ENCODE results near the gene PDLIM3. TPM values are rescaled to one million over a fixed set of nuclear protein-coding genes. Genes with fewer than 3 reads are reported as not detected.
A peak's percentile ranks its signal among the peaks of the same experiment; 100 is the strongest.

The PDLIM3 gene
- total and polyA plus RNA-seq, 9 of the 15 experiments (the other 6 are each of a cell fraction or from before 2014, with no cell fraction given) = 0.06 TPM; not detected in 8

GRCh38 chr4:185536411-185536709, 1.1 kb upstream of the PDLIM3 start:
- no peak for FAIRE-seq
- no peak for DNase-seq (ENCODE audit: extremely low read depth in 1 of 4, low spot score in 3 of 4)
- Histone ChIP-seq H3K4me3 (no peak overlapping the region), H3K27ac (ENCODE audit: extremely low read depth, low read depth, low read length) (no peak overlapping the region), H2AFZ (ENCODE audit: low read depth, low read length) (no peak overlapping the region), H3K4me2 (ENCODE audit: insufficient read depth, low read length) (no peak overlapping the region), H3K79me2 (ENCODE audit: control insufficient read depth, insufficient read depth, low read length) (no peaks in the 10 kb centered on the region), H3K9me3 (replicated peaks; ENCODE audit: control insufficient read depth, insufficient read depth, low read depth, low read length) (no peaks in the 10 kb centered on the region), H3K9me1 (ENCODE audit: control insufficient read depth, insufficient read depth, low read length) (no peaks in the 10 kb centered on the region), H4K20me1 (replicated peaks; ENCODE audit: control insufficient read depth, insufficient read depth, low read length) (peaks cover 3% of the 10 kb centered on the region; the same call in 1 of the 2 replicates), H3K4me1 (replicated peaks in 1 of 2; ENCODE audit: control insufficient read depth in 2 of 2, insufficient read depth in 2 of 2, low read length in 2 of 2) (peaks cover 0 to 11% of the 10 kb centered on the region in 2 experiments; a peak in 3 of 5 replicates), H3K36me3 (ENCODE audit: control insufficient read depth, insufficient read depth, low read length) (no peaks in the 10 kb centered on the region), H3K9ac (ENCODE audit: insufficient read depth in 1 of 2, low read depth in 2 of 2, low read length in 2 of 2) (no peak overlapping the region), H3K27me3 (ENCODE audit: control insufficient read depth in 2 of 2, insufficient read depth in 2 of 2, low read length in 2 of 2) (peaks cover 40 to 53% of the 10 kb centered on the region in 2 experiments)
- ChIA-PET POLR2A (no interaction called here), CTCF (ENCODE audit: low intra/inter-chr PET ratio) (no interaction called here)
- in situ Hi-C loops (cut with MboI) = no loop called here
- intact Hi-C loops (cut with micrococcal nuclease) = loop anchor here (5.0 kb wide), 1 partner anchor 56 kb away; no protein-coding TSS in a partner anchor
- TF ChIP-seq NUFIP1 (IDR thresholded peaks at IDR 0.05; ENCODE audit: partially characterized antibody) = no peak
- TF ChIP-seq MAZ (CRISPR knock-in tag; conservative IDR thresholded peaks at IDR 0.05 in 1 of 2, IDR thresholded peaks at IDR 0.05 in 1 of 2) = no peak
- TF ChIP-seq TEAD4 (IDR thresholded peaks at IDR 0.05; ENCODE audit: low read length) = no peak
- TF ChIP-seq TEAD4 (CRISPR knock-in tag; IDR thresholded peaks at IDR 0.05; ENCODE audit: borderline replicate concordance) = no peak
- TF ChIP-seq CBFA2T3 (IDR thresholded peaks at IDR 0.05) = 0 out of 2 replicates have a peak, but pooled peaks have one; percentile 3
- WGBS (ENCODE audit: insufficient coverage, low coverage, missing lambda C conversion rate) = 3% methylated on average over 4 of the region's 4 CpGs
- BruUV-seq (replicated peaks) = no TSS peak
- ATAC-seq = no peak

All from K562 (cell line).